Pancreas (tissue), 10 donors: ENCODE results near the gene CABP2. TPM values are rescaled to one million over a fixed set of nuclear protein-coding genes. Genes with fewer than 3 reads are reported as not detected.

Source experiments
- ATAC-seq, 4 donors: fragments of 200-7000 bp; cut with Tn5 transposase; one replicate each; pipeline versions ENCODE4 v1.8.0 to v1.9.1; 2020; ENCODE audit warnings: mild to moderate bottlenecking in 4 of 4, moderate library complexity in 4 of 4
- DNase-seq, 6 donors: peaks; one replicate each; pipeline ENCODE4 v3.0.0-alpha.2; 2020
- FAIRE-seq: peaks from 2 replicates; lab custom pipeline; 2012; peaks lifted over from hg19 to GRCh38; lab: Jason Lieb, UNC
- H3K27ac ChIP-seq, 4 donors: fragments of 200-600 bp; sonication (generic); 1 replicate in 3 of 4; 2 replicates in 1 of 4; pipeline versions ENCODE4 v1.5.0 to v1.8.0; 2020
- H3K27me3 ChIP-seq, 4 donors: fragments of 200-600 bp; one replicate each; pipeline ENCODE4 v1.8.0; 2021
- H3K36me3 ChIP-seq, 3 donors: fragments of 200-600 bp; sonication (generic) in 1 of 3; one replicate each; pipeline versions ENCODE4 v1.5.0 to v1.8.0; 2020 to 2021
- H3K4me1 ChIP-seq, 3 donors: fragments of 200-600 bp; one replicate each; pipeline ENCODE4 v1.8.0; 2021
- H3K4me3 ChIP-seq, 4 donors: fragments of 200-600 bp; sonication (generic) in 2 of 4; one replicate each; pipeline versions ENCODE4 v1.5.0 to v1.8.0; 2020 to 2021
- H3K9me3 ChIP-seq, 4 donors: fragments of 200-600 bp; one replicate each; pipeline ENCODE4 v1.8.0; 2021
- CTCF ChIP-seq, 4 donors: fragments of 200-600 bp; sonication (generic) in 3 of 4; IDR thresholded peaks; one replicate each; pipeline versions ENCODE4 v1.5.0 to v1.8.0; 2021; ENCODE audit warnings: antibody characterized with exemption in 4 of 4
- WGBS, 2 donors: extraction: QIAGEN DNeasy Blood & Tissue Kit; methylation state at CpG; one replicate each; pipeline ENCODE4 v1.1.7; 2013; 5-methylcytosine and 5-hydroxymethylcytosine counted together
- intact Hi-C, 3 donors: fragments of 100-400 bp; cut with DNase I; formaldehyde crosslinking; loops; one replicate each; pipeline versions ENCODE4 v1.11.1 to v1.14.2; 2022
- polyA plus RNA-seq, 2 donors: library from polyadenylated mRNA; stranded (reverse); fragments of 200-250 nt; gene quantifications; one replicate each; pipeline ENCODE4 v1.2.3, GENCODE V29; 2013
- total RNA-seq, 6 donors: library from RNA; stranded (reverse); fragmentation: NEBNext Ultra II Directional in 4 of 6; extraction: Animal tissue kit (Norgen Biotek cat#: 25700) in 4 of 6; gene quantifications; one replicate each; pipeline versions ENCODE4 v1.2.1 to v1.2.4, GENCODE V29; 2021 to 2023
- donor health status: healthy with polysubstance abuse.
- donor health status: DM: no; HTN: no; CAD: no; lungs with moderate emphysema.
- donor health status: DM: no; HTN: no; CAD: no.
- donor health status: control.
- donor health status: control.
- donor health status: Bipolar disorder and iron deficiency.
- donor health status: DM: yes; HTN: yes; CAD: no.
- donor health status: DM: no; HTN: no; CAD: no.
- donor health status: DM: no; HTN: no; CAD: no.
- donor health status: DM: yes; HTN: yes; CAD: no.

The CABP2 gene
- total and polyA plus RNA-seq, 8 donors, result not detected

GRCh38 chr11:67496113-67496512 lies 27.1 kb downstream of the CABP2 start:
- intact Hi-C loops, result loop anchor here in 1 of 3 donors (10.0 kb wide), 1 partner anchor 61 kb away; the partner anchor contains the start of gene PTPRCAP
- no peak overlapping the region for H3K27ac ChIP-seq
- FAIRE-seq (no peak), DNase-seq (peak in 1 of 6 donors; percentile 49), ATAC-seq (no peak)
- H3K9me3 ChIP-seq, result no peaks in the 10 kb centered on the region
- H3K27me3 ChIP-seq, result no peaks in the 10 kb centered on the region
- WGBS, 2 donors, result 93 to 94% methylated on average over 12 of the region's 12 CpGs
- peaks cover 0 to 7% (median 0%) of the 10 kb centered on the region in 3 donors for H3K36me3 ChIP-seq
- no peak for TF ChIP-seq CTCF (IDR thresholded peaks at IDR 0.05)
- no peak overlapping the region for H3K4me3 ChIP-seq
- H3K4me1 ChIP-seq, result no peaks in the 10 kb centered on the region

GRCh38 chr11:67495234-67496005 lies 27.8 kb downstream of the CABP2 start:
- Histone ChIP-seq H3K27me3 (no peaks in the 10 kb centered on the region), H3K9me3 (no peaks in the 10 kb centered on the region), H3K27ac (no peak overlapping the region), H3K4me3 (no peak overlapping the region), H3K4me1 (no peaks in the 10 kb centered on the region), H3K36me3 (peaks cover 0 to 10% (median 0%) of the 10 kb centered on the region in 3 donors)
- 89 to 95% methylated on average over 15 to 16 of the region's 16 CpGs for WGBS, 2 donors
- intact Hi-C loops, result loop anchor here in 1 of 3 donors (10.0 kb wide), 1 partner anchor 61 kb away; the partner anchor contains the start of gene PTPRCAP
- no peak for FAIRE-seq
- DNase-seq, result peak in 1 of 6 donors; percentile 69
- TF ChIP-seq CTCF (IDR thresholded peaks at IDR 0.05), result no peak
- ATAC-seq, result no peak

GRCh38 chr11:67494371-67495233 lies 28.6 kb downstream of the CABP2 start:
- no peaks in the 10 kb centered on the region for H3K9me3 ChIP-seq
- H3K4me1 ChIP-seq, result no peaks in the 10 kb centered on the region
- DNase-seq (peak in 2 of 6 donors; percentile 45 to 75), ATAC-seq (no peak), FAIRE-seq (no peak)
- 93 to 94% methylated on average over 52 to 59 of the region's 59 CpGs for WGBS, 2 donors
- peaks cover 0 to 12% (median 0%) of the 10 kb centered on the region in 3 donors for H3K36me3 ChIP-seq
- no peak for TF ChIP-seq CTCF (IDR thresholded peaks at IDR 0.05)
- intact Hi-C loops, result loop anchor here in 1 of 3 donors (10.0 kb wide), 1 partner anchor 60 kb away; the partner anchor contains the start of gene PTPRCAP
- no peak overlapping the region for H3K4me3 ChIP-seq
- no peak overlapping the region for H3K27ac ChIP-seq
- no peaks in the 10 kb centered on the region for H3K27me3 ChIP-seq

GRCh38 chr11:67493548-67494370 lies 29.5 kb downstream of the CABP2 start:
- H3K27me3 ChIP-seq, result no peaks in the 10 kb centered on the region
- intact Hi-C loops, result loop anchor here in 1 of 3 donors (10.0 kb wide), 1 partner anchor 59 kb away; the partner anchor contains the start of gene PTPRCAP
- 96 to 97% methylated on average over 64 to 65 of the region's 65 CpGs for WGBS, 2 donors
- H3K4me1 ChIP-seq, result no peaks in the 10 kb centered on the region
- FAIRE-seq (no peak), DNase-seq (peak in 2 of 6 donors; percentile 41 to 71), ATAC-seq (no peak)
- no peak overlapping the region for H3K27ac ChIP-seq
- no peaks in the 10 kb centered on the region for H3K9me3 ChIP-seq
- H3K4me3 ChIP-seq, result no peak overlapping the region
- peaks cover 0 to 12% (median 0%) of the 10 kb centered on the region in 3 donors for H3K36me3 ChIP-seq
- TF ChIP-seq CTCF (IDR thresholded peaks at IDR 0.05), result no peak
